HG02798 (cell line): ENCODE data around the gene ZSWIM3.

Source experiments
- ATAC-seq: cut with Tn5 transposase; IDR thresholded peaks from one replicate; pipeline ENCODE4 v1.9.1; 2021; ENCODE audit warnings: mild to moderate bottlenecking; ENCODE audit not compliant: unreplicated experiment, poor library complexity

The ZSWIM3 gene

DNA sequence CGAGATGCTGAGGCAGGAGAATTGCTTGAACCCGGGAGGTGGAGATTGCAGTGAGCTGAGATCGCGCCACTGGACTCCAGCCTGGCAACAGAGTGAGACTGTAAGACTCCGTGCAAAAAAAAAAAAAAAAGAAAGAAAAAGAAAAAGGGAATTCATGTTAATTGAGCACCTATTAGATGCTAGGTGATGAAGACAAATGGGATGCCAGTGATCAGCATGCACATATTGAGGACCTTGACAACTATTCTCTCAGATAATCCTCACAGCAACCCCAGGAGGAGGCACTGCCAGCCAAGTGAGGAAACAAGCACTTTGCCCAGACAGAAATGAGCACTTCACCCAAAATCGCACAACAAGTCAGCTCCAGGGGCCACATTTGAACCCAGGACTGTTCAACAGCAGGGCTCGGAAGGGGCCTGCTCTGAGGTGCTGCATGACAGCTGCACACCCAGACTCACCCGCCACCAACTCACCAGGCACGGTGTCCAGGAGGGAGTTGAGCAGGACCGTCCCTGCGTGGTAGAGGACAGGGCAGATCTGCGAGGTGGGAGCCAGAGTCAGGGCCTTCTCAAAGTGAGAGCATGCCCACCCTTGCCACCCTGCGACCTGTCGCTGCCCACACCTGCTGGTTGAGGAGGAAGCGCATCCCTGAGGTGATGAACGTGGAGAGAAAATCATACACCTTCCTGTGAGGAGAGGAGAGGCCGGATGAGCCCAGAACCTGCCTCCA, 50.0 kb downstream of the ZSWIM3 start:
- ATAC-seq, result no peak

DNA sequence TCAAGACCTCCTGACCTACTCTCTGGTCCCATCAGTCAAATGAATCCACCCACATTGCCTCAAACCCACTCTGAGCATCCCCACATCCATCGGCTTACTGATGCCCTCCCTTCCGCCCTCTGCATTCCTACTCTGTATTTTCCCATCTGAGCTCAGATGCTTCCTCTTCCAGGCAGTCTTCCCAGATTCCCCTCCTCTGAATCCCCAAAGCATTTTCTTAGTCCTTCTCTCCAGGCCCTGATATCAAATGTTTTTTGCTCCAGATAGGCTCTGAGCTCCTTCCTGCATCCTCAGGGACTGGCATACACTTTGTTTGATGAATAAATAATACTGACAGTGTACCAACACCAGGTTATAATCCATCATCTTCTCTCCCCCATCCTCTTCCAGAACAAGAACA, 50.7 kb downstream of the ZSWIM3 start:
- ATAC-seq, result no peak

DNA sequence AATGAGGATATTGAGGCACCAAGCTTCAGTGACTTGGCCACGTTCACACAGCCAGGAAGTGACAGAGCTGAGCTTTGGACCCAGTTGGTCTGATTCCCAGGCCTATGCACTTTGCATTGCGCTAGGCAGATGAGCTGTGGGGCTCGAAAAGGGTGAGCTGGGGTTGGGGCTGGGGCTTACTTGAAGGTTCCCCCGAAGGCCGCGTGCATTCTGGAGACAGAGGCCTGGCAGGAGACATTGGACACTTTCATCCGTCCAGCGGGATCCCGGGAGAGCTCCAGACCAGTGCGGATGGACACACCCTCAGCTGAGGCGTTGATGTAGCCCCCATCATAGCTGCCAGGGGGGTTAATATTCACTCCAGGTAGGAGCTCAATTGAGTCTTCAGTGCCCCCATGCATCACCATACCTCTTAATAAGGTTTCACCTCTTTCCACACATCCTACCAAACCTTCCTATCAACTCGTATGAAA, 52.0 kb downstream of the ZSWIM3 start:
- no peak for ATAC-seq

DNA sequence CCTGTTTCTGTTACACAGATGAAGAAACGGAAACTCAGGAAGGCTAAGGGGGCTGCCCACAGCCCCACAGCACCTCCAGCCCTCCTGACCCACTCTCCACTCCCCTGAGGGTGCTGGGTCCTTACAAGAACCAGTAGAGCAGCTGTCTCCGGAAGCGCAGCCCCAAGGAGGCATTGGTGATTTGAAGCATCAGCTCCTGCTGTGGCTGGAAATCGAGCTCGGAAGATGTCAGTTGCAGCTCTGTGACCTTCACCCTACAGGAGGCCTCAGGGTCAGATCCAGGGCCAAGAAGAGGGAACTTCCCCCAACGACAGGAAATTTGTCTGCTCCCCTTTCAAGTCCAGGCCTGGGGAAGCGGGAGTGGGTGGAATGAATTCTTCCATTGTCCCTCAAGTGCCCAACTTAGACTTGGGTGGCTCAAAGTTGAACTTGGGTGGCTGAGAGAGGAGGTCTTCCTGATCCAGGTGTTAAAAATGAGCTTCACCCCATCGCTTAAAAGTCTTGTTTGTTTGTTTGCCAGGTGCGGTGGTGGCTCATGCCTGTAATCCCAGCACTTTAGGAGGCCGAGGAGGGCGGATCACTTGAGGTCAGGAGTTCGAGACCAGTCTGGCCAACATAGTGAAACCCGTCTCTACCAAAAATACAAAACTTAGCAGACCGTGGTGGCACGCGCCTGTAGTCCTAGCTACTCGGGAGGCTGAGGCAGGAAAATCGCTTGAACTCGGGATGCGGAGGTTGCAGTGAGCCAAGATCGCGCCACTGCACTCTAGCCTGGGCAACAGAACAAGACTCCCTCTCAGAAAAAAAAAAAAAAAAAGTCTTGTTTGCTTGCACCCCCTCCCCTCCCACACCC, 52.6 kb downstream of the ZSWIM3 start:
- ATAC-seq, result no peak

DNA sequence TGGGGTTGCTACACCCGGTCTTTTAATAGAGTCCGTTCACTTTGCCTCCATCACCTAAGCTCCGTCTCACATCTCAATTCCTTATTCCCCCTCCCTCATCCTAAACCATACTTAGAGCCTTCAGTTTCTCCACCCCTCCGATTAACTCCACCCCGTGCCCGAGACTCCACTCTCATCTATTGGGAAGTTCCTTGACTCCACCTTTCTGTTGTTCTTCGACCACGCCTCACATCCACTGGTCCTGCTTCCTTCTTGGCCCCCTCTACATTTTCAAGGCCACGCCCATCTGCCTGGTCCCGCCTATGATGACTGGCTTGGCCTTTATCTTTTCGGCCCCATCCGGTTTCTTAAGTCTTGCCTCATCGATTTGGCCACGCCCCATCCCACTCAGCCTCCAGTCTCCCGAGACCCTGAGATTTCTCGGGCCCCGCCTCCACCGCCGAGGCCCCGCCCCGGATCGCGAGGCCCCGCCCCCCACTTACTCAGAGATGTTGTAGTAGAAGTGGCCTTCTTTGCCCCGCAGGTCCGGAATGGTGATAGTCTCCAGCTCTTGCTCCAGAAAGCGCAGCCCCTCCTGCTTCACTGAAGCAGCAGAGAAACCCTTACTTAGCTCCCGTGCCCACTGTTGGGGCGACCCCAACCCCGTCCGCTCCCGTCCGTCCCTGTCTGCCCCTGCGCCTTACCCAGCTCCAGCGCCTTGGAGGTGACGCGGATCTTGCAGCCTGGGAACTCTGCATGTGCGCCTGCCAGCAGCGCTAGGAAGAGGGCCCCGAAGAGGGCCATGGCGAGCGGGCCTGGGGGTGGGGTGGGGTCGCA, 53.5 kb downstream of the ZSWIM3 start:
- peak; percentile 94 for ATAC-seq

DNA sequence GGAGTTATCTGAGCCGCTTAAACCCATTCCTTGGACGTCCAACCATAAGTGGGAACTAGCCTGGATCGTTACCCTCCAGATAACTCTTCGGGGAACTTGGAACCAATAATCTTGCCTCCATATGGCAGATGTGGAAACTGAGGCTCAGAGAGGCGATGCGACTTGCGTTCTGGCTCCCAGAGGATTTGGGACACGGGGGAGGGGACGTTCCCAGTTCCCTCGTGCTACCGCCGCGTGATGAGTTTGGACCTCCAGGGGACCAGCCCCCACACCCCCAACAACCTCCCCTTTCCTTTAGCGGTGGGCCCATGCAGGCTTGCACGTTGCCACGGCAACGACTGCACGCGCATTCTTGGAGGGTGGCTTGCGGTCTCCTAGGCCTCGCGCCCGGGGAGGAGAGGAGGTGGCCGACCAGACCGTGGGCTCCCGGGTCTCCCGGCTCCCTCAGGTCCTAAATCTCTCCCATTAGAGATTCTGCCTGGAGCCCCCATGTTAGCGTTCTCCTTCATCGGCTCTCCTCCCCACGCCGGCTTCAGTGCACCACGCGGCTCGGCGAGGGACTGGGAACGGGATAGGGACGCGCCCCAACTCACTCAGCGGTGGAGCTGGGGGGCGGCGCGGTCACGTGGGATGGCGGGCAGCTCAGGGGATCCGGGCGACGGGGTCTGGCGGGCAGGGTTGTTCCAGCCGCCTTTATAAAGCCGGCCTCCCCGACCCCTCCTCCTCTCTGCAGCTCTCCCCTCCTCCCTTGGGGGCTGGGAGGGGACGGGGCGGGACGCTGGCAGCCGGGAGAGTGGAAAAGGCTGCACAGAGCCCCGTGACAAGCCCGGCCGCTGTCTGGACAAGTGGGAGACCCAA, 54.3 kb downstream of the ZSWIM3 start, which contains the start of gene PLTP:
Gene PLTP, minus strand, starts transcription at position 670 of the 858 bp plus-strand sequence. CDS start 703 bp downstream, outside the sequence.
- ATAC-seq, result no peak

DNA sequence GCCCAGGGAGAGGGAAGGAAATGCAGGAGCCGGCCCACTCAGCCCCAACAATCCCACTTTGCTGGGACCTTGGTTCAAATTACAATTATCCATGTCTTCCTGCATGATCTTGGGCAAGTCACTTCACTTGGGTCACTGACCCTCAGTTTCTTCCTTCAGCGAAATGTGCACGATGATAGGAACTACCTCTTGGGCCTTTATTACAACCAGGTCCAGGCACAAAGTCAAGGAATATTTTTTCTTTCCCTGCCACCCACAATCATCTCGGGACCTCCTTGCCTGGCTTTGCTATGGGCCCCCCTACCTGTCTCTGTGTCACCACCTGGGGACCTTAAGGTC, 54.9 kb downstream of the ZSWIM3 start:
- no peak for ATAC-seq

DNA sequence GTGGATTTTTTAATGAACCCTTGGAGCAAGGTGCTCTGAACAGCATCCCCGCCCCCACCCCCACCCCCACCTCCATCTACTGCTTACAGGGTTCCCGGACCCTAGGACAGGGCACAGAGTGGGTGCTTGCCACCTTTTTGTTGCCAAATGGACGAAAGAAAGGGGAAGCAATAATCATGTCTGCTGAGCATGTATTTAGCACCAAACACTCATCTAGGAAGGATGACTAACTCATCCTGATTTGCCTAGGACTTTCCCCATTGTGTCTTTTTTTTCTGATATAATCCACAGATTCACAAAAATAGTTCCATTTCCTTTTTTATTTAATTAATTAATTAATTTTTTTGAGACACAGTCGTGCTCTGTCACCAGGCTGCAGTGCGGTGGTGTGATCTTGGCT, 55.7 kb downstream of the ZSWIM3 start:
- no peak for ATAC-seq

DNA sequence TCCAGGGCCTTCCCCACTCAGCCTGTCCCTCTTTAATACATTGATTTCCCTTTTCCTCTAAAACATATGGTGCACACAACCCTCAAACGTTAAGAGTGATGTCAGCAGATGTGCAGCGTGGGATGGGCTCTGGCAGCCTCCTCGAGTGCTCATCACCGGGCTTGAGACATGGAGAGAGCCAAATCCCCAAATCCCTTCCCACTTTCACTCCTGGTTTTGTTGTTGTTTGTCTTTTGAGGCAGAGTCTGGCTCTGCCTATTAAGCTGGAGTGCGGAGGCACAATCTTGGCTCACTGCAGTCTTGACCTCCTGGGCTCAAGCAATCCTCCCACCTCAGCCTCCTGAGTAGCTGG, 60.4 kb downstream of the ZSWIM3 start:
- no peak for ATAC-seq

DNA sequence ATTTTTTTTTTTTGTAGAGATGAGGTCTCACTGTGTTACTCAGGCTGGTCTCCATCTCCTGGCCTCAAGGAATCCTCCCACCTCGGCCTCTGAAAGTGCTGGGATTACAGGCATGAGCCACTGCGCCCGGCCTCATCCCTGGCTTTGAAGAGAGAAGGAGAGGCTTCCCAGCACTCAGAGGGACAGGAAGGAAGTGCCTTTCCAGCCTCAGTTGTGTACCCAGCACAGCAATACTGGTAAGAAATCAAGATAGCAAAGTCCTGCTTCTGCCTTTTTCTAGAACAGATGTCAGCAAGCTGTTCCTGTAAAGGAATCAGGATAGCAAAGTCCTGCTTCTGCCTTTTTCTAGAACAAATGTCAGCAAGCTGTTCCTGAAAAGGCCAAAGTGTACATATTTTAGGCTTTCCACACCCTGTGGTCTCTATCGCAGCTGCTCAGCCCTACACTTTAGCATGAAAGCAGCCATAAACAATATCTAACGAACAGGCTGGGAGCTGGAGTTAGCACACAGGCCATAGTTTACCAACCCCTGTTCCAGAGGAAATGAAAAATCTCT, 60.8 kb downstream of the ZSWIM3 start:
- ATAC-seq, result no peak

DNA sequence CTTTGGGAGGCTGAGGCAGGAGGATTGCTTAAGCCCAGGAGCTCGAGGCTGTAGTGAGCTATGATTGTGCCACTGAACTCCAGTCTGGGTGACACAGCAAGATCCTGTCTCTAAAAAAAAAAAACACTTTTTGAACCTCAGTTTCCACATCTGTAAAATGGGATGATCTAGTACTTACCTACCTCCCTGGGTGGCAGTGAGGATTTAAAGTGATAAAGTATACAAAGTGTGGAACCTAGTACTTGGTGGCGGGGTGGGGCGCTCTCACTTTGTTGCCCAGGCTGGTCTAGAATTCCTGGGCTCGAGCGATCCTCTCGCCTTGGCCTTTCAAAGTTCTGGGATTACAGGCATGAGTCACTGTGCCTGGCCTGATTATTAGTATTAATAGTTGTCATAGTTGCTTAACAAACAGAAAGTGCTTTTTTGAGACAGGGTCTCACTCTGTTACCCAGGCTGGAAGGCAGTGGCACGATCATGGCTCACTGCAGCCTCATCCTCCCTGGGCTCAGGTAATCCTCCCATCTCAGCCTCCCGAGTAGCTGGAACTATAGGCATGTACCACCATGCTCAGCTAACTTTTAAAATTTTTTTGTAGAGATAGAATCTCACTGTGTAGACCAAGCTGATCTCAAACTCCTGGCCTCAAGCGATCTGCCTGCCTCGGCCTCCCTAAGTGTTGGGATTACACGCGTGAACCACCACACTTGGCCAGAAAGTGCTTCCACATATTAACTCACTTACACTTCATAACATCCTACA, 61.5 kb downstream of the ZSWIM3 start:
- no peak for ATAC-seq

DNA sequence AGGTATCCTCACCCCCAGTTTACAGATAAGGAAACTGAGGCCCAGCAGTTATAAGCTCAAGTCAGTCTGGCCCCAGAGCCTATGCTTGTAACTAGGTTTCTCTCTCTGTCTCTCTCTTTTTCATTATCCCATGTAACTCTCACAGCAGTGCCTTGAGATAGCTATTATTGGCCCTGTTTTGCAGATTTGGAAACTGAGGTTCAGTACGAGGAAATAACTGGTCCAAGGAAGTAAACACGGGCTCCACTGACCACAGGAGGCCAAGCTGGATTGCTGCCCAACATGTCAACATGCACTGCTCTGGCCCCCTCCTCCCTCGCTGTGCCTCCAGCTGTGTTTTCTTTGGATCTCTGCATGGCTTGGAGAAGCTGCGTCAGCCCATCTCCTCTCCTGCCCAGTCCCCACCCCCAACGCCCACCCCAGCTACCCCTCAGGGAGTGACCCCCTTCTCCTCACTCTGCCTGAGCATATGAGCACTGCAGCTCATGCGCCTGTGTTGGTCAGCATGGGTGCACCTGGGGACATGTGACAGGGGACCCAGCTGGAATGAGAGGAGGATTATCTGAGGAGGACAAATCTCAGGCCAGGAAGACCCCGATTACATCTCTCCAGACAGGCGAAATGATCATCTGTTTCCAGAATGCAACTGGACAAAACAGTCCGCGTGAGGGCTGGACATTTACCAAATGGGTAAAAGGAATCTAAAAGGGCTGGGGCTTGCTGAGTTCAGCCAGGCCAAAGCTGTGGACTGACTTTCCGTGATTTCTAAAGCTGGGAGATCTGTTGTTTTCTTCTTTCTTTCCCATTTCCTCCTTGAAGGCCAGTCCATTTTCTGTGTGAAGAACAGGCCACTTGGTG, 62.4 kb downstream of the ZSWIM3 start:
- ATAC-seq, result no peak

DNA sequence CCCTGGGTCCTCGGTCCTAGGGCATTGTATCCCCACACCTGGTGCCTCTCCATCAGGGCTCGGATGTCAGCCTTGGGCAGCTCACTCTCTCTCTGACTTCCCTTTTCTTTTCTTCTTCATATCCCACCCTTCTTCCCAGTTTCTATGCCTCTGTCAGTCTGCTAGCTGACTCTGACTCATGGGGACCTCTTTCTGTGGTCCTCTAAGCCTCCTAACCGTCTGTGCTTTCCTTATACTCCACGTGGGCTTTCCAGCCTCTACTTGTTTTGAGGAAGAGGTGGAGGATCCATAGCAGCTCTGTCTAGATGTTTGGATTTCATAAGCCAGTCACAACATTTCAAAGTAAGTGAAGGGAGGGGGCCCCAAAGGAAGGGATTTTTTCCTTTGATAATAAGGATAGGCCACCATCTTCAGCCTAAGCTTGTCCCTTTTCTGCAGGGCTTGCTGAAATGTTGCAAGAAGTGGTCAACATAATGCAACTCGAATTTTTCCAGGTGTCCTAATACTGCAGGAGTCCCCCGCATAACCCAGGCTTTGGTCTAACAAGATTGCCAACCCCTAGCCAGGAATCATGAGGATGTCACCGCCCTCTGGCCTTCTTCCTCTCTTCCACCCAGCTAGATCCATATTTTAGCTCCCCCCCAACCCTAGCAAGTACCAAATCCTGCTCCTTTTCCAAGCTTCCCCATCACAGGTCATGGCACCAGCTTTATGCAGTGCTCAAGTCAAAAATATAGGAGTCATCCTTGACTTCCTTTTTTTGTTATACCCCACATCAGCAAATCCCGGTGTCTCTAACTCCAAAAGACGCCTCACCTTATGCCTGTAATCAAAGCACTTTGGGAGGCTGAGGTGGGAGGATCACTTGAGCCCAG, 63.3 kb downstream of the ZSWIM3 start:
- ATAC-seq, result no peak

DNA sequence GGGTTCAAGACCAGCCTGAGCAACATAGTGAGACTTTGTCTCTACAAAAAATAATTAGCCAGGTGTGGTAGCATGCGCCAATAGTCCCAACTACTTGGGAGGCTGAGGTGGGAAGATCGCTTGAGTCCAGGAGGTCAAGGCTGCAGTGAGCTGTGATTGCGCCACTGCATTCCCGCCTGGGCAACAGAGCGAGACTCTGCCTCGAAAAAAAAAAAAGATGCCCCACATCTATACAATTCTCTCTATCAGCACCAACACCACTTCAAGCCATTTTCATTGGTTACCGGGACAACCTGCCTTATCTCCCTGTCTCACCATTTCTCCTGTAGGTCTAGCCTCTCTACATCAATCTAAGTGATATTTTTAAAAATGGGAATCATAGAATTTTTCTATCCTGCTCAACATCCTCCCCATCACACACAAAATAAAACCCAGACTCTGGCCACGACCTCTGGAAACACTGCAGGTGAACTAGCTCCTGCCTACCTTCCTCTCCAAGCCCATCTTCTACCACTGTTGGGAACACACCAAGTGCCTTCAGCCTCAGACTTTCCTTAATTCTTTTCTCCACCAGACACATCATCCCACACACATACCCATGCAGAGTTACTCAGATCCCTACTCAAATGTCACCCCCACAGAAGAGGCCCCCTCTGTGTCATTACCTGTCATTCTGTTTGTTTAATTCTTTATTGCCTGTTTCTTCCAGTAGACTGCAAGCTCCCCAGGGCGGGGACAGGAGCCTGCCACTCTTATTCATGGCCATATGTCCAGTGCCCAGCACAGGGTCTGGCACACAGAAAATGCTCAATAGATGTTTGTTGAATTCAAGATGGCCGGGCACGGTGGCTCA, 64.1 kb downstream of the ZSWIM3 start:
- ATAC-seq, result no peak

DNA sequence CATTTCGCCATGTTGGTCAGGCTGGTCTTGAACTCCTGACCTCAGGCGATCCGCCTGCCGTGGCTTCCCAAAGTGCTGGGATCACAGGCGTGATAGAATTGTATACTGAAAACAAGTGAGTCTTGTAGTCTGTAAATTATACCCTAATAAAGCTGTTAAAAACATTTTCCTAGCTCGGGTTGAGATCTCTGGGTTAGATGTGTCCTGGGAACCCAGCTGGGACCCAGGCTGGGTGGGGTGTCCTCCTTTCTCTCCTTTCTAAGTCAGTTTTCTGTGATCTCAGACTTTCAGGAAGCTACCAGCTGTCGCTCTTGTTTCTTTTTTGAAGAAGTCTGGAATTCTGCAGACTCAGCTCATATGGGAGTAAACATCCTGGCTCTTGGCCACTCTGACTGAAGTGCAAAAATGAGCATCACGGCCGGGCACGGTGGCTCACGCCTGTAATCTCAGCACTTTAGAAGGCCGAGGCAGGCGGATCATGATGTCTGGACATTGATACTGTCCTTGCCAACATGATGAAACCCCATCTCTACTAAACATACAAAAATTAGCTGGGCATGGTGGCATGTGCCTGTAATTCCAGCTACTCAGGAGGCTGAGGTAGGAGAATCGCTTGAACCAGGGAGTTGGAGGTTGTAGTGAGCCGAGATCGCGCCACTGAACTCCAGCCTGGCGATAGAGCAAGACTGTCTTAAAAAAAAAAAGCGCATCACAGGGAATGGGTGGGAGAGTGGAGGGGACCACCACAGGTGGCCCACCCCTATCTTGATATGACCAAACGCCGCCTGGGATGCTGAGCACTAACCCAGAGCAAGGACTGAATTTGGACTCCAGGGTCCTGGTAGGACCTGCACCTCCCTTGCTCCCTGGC, 67.2 kb downstream of the ZSWIM3 start:
- no peak for ATAC-seq
